Stomach (tissue), 4 donors: ENCODE data around the gene GABRG3.

Source experiments
- CTCF ChIP-seq, 7 experiments: fragments of 450-650 bp in 4 of 7; fragments of 200-600 bp in 3 of 7; sonication (generic) in 3 of 7; IDR thresholded peaks; one replicate each; pipeline ENCODE4 v1.5.1; 2016 to 2019; ENCODE audit warnings: antibody characterized with exemption in 7 of 7, control low read depth in 2 of 7, mild to moderate bottlenecking in 1 of 7
- EP300 ChIP-seq: sonication (generic); formaldehyde crosslinking; IDR thresholded peaks from one replicate; pipeline ENCODE4 v1.6.1; 2017; ENCODE audit warnings: antibody characterized with exemption
- POLR2AphosphoS5 ChIP-seq, 3 donors: sonication (generic); formaldehyde crosslinking; IDR thresholded peaks; one replicate each; pipeline ENCODE4 v1.6.1; 2016; ENCODE audit warnings: antibody characterized with exemption in 3 of 3

- TF ChIP-seq EP300 = no peak
- no peak for TF ChIP-seq CTCF (IDR thresholded peaks at IDR 0.05)
- no peak for TF ChIP-seq POLR2AphosphoS5 (IDR thresholded peaks at IDR 0.05)
These were observed 36.1 kb upstream of the GABRG3 start for GRCh38 chr15:26934848-26935247.
